Astrocyte of the cerebellum (primary cell): ENCODE results near the gene TTC3.

Experiments used
- DNase-seq: peaks from one replicate; pipeline ENCODE4 v3.0.0-alpha.2; 2011; ENCODE audit warnings: low read depth
- H3K4me3 ChIP-seq: 2 replicates; pipeline ENCODE4 v1.5.1; 2011; ENCODE audit warnings: mild to moderate bottlenecking, low read depth, low read length, moderate library complexity
- CTCF ChIP-seq: IDR thresholded peaks from 2 replicates; pipeline ENCODE4 v1.5.1; 2012; ENCODE audit warnings: low read length, low read depth, moderate library complexity, mild to moderate bottlenecking; ENCODE audit errors: missing control alignments
- in situ Hi-C: cut with HindIII; loops from 2 replicates; pipeline ENCODE4 v1.10.0; 2017; ENCODE audit warnings: low sequenced_read_pairs

The TTC3 gene

GRCh38 chr21:37231249-37231645 is 158.2 kb downstream of the TTC3 start:
- no peak overlapping the region for H3K4me3 ChIP-seq

GRCh38 chr21:37231671-37232070 is 158.6 kb downstream of the TTC3 start:
- no peak for TF ChIP-seq CTCF
- in situ Hi-C loops, result no loop called here
- no peak for DNase-seq
- H3K4me3 ChIP-seq, result no peak overlapping the region

More at GRCh38 chr21:37231249-37231645, 158.2 kb downstream of the TTC3 start:
- in situ Hi-C loops, result no loop called here
- no peak for DNase-seq
- TF ChIP-seq CTCF, result no peak

GRCh38 chr21:37232274-37233018 is 159.4 kb downstream of the TTC3 start:
- in situ Hi-C loops, result no loop called here
- TF ChIP-seq CTCF, result no peak
- no peak for DNase-seq
- no peak overlapping the region for H3K4me3 ChIP-seq

- in situ Hi-C loops, result no loop called here
- TF ChIP-seq CTCF, result no peak
- DNase-seq, result no peak
- H3K4me3 ChIP-seq, result no peak overlapping the region
Measured at GRCh38 chr21:37233551-37234146, 160.6 kb downstream of the TTC3 start.

- no peak for DNase-seq
- in situ Hi-C loops, result no loop called here
- no peak overlapping the region for H3K4me3 ChIP-seq
- TF ChIP-seq CTCF, result no peak
Measured at GRCh38 chr21:37237346-37237745, 164.3 kb downstream of the TTC3 start.

GRCh38 chr21:37237764-37238163 is 164.7 kb downstream of the TTC3 start:
- H3K4me3 ChIP-seq, result no peak overlapping the region
- TF ChIP-seq CTCF, result no peak
- in situ Hi-C loops, result no loop called here
- no peak for DNase-seq
